Coronary artery (tissue), 2 donors: ENCODE data around the gene SHMT2.

Source experiments
- DNase-seq: peaks from one replicate; pipeline ENCODE4 v3.0.0-alpha.2; 2017; ENCODE audit warnings: low spot score
- H3K27ac ChIP-seq, 2 donors: fragments of 200-600 bp; sonication (generic); one replicate each; pipeline ENCODE4 v1.5.1; 2016 to 2019
- H3K4me3 ChIP-seq: fragments of 200-600 bp; sonication (generic); 2 replicates; pipeline ENCODE4 v1.5.1; 2016; ENCODE audit warnings: mild to moderate bottlenecking, moderate library complexity
- CTCF ChIP-seq: fragments of 200-600 bp; sonication (generic); IDR thresholded peaks from one replicate; pipeline ENCODE4 v1.5.1; 2019; ENCODE audit warnings: antibody characterized with exemption

Gene SHMT2

GRCh38 chr12:57234571-57235016, 5.1 kb downstream of the SHMT2 start:
- DNase-seq: no peak
- H3K27ac ChIP-seq: peak overlapping the region; percentile 58 to 87

GRCh38 chr12:57235017-57235727, 5.7 kb downstream of the SHMT2 start:
- Histone ChIP-seq H3K27ac (peak overlapping the region; percentile 58 to 87), H3K4me3 (peak overlapping the region; percentile 55)
- peak; percentile 90 for DNase-seq
- no peak for TF ChIP-seq CTCF

More at GRCh38 chr12:57234571-57235016, 5.1 kb downstream of the SHMT2 start:
- TF ChIP-seq CTCF: no peak
- peak overlapping the region; percentile 55 for H3K4me3 ChIP-seq

GRCh38 chr12:57235728-57236131, 6.2 kb downstream of the SHMT2 start:
- Histone ChIP-seq H3K4me3 (peak overlapping the region; percentile 55), H3K27ac (peak overlapping the region; percentile 58 to 87)
- DNase-seq: no peak
- no peak for TF ChIP-seq CTCF

- DNase-seq: no peak
- Histone ChIP-seq H3K27ac (peak overlapping the region; percentile 58 to 87), H3K4me3 (peak overlapping the region; percentile 55)
- TF ChIP-seq CTCF: no peak
These were observed 6.9 kb downstream of the SHMT2 start for GRCh38 chr12:57236201-57236924.

GRCh38 chr12:57236925-57237595, 7.5 kb downstream of the SHMT2 start:
- peak overlapping the region in 1 of 2 donors; percentile 87 for H3K27ac ChIP-seq
- DNase-seq: no peak
- TF ChIP-seq CTCF: no peak
- H3K4me3 ChIP-seq: peak overlapping the region; percentile 55

- no peak for TF ChIP-seq CTCF
- DNase-seq: no peak
- Histone ChIP-seq H3K4me3 (peak overlapping the region; percentile 68), H3K27ac (peak overlapping the region in 1 of 2 donors; percentile 87)
These were observed 8.1 kb downstream of the SHMT2 start for GRCh38 chr12:57237596-57237931.
